Stimulated activated CD4-positive, alpha-beta T cell treated with anti-CD3 and anti-CD28 coated beads, Interleukin-1b, Interleukin-23, amount 100 ng/mL, for 24 hours (primary cell): ENCODE measurements around the gene GRM5.
"Not testable (repeated sequence)": the region's sequence is repeated elsewhere in the genome, so short reads cannot be mapped to it uniquely, and the experiment has no call there.

Source experiments
- DNase-seq, 4 experiments: peaks; one replicate each; pipeline ENCODE4 v3.0.0-alpha.2; 2020; ENCODE audit warnings: low read depth in 4 of 4, low spot score in 1 of 4

Gene GRM5

DNA sequence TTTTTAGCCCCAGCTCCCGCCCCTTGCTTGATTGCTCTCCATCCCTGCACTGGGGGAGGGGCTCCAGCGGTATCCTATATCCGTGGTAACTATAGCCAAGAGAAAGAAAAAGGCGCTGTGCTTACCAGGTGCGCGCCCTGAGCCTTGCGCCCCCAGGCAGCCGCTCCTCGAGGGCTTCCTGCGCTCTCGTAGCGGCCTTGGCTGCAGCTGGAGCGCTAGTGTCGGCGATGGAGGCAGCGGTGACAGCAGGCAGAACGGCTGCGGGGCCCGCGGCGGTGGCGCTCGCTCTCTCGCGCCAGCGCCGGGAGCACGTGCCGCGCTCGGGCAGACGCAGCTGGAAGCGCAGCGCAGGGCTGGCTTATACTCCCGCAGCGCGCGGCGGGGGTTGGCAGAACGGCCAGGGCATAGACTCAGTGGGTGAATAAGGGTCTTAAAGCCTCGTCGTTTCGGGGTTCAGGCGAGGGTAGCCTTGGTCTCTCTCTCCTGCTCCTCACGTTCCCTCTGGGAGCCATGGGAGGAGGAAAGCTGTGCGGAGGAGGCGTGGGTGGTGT is at the start of gene GRM5:
TSS of gene GRM5 (minus strand) at position 332 of the 551 bp plus-strand sequence. CDS start 18,110 bp downstream, outside the sequence.
- not testable (repeated sequence) for DNase-seq

DNA sequence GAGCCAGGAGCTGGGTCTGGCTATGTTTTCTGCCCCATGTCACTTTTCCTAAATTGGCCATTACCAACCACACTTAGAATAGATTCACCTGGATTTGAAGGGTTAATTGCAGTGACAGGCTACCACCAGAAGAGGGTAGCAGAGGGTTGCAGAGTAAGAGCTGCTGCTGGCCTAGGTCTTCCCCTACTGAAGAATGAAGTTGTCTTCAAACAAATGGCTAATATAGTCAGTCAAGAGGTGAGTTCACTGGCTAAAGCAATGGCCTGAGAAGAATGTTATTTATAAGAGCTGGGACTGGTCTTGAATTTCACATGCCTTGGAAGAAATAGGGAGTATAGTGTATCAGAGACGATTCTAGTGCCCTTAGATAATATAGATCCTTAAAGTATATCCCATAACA is 32.2 kb upstream of the GRM5 start:
- DNase-seq: not testable (repeated sequence)

DNA sequence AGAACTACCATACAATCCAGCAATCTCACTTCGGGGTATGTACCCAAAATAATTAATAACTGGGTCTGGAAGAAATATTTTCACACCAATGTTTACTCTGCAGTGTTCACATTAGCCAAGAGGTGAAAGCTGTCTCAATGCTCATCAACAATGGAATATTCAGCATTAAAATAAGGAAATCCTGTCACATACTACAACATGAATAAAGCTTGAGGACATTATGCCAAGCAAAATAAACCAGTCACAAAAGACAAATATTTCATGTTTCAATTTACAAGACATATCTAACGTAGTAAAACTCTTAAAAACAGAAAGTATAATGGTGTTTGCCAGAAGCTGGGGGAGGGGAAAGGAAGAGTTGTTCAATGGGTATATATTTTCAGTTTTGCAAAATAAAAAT is 28.0 kb upstream of the GRM5 start:
- not testable (repeated sequence) for DNase-seq

DNA sequence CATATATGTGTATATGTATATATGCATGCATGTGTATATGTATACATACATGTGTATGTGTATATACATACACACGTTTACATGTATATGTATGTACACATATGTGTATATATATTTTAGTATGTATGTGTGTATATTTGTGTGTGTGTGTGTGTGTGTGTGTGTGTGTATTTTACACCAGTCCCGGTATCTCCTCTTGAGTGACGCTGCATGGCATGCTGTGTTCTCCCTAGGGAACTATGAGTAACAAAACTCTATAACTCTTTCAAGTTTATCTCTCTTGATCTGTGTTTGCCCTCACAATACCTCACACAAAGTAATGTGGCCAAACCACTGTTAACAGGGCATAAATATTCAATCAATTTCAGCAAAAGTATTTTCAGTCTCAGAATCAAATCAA is 19.2 kb upstream of the GRM5 start:
- DNase-seq: not testable (repeated sequence)

DNA sequence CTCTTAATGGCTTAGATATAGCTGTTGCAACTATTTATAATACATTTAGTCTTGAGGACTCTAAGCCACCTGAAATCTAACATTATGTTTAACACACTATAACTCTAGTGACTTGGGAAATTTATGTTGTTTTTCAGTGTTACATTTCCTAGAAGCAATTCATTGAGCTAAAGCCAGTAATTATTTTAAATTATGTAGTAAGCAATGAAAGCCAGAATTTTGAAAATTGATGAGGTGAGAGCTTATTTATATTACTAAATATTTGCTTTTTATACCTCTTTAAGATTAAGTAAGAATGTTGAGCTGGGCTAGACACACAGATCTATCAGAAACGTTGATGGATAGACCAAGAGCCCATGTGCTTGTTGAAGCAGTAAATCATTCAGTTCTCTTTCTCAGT is 5.1 kb upstream of the GRM5 start:
- not testable (repeated sequence) for DNase-seq

- no peak for DNase-seq
Measured at GRCh38 chr11:89067264-89067663, 1.5 kb upstream of the GRM5 start.

DNA sequence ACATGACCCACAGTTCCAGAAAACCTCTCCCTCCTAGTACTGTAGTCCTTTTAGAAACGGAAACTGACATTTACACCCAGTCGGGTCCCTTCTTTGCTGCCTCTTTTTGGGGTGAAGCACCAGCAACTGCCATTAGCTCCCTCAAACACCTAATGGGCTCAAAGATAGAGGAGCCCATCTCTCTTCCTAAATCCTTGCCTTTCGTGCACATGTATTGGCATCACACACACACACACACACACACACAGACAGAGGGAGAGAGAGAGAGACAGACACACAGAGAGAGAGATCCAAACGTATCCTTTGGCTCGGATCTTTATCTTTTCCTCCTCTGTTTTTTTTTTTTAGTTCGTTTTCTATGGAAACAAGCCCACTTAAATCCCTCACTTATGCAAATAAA is 716 bp downstream of the GRM5 start:
- no peak for DNase-seq

DNA sequence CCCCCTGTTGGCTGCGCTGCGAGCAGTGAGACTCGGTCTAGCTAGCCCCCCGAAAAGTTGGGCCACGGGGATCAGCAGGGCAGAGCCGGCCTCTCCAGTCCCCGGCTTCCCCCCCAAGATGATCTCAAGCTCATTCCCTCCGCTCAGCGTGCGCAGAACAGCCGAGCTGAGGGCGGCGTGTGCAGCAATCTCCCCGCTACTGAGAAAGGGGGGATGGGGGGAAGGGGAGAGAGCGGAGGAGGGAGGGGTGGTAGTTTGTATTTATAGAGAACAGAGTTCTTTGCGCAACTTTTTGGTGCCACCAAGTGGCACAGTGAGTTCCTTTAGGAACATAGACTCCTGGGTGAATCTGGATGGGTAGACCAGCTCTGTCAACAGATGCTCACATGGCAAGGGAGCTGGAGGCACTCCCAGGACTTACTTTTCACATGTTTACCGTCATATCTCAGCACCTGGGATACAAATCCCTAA is 2.3 kb downstream of the GRM5 start:
- DNase-seq: not testable (repeated sequence)

- DNase-seq: not testable (repeated sequence)
Measured at GRCh38 chr11:89062771-89063298, 2.9 kb downstream of the GRM5 start.

DNA sequence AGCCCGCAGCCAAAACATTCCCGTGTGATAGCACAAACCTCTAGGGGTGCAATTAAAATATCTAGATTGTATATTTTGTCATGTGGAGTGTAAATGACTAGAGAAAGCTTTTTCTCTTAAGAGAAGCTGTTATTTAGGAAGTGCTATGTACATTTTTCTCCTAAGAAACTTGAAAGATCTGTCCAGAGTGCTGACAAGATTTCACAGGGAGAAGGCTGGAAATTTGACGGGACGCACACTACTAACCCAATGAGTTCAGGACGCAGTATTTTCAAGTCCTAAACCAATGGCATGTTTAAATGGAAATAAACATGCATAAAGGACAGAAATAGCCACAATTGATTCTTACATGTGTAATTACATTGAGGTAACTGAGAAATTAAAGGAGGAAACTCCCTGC is 3.9 kb downstream of the GRM5 start:
- not testable (repeated sequence) for DNase-seq

DNA sequence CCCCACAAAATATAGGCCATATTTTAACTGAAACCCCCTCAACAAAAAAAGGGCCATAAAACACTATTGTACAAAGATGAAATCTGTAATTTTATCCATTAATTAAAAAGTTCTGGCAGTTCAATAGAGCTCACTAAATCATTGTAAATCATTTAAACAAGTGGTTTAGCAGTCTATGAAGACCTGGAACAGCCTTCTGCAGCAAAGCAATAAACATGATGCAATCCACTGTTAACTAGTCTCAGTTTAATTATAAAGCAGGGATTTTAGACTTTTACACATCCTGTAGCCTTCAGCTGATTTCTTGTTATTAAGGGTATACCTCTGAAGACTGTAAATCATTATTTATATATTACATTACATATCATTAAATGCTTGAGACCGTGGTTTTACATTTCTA is 8.4 kb downstream of the GRM5 start:
- not testable (repeated sequence) for DNase-seq

- DNase-seq: no peak
Measured at GRCh38 chr11:89052220-89052619, 13.6 kb downstream of the GRM5 start.

DNA sequence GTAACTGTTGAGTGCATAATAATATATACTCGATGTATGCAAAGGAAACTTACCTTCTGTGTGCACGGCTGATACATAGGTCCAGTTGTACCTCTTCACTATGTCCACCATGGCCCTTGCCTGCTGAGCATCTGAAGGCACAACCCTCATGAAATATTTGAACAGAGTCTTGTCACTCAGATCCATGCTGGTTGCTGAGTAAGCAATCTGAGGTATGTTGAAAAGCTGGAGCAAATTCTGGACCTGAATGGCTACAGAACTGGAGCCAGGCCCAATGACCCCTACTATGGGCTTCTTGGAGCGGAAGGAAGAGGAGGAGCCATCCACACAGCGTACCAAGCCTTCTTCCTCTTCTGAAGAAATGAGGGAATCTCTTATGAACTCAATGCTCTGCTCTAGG is 18.6 kb downstream of the GRM5 start:
- DNase-seq: not testable (repeated sequence)

- DNase-seq: not testable (repeated sequence)
Measured at GRCh38 chr11:89043861-89044588, 21.8 kb downstream of the GRM5 start.

GRCh38 chr11:89029671-89030070 is 36.1 kb downstream of the GRM5 start:
- DNase-seq: not testable (repeated sequence)

GRCh38 chr11:89021339-89021738 is 44.4 kb downstream of the GRM5 start:
- no peak for DNase-seq

- DNase-seq: not testable (repeated sequence)
Measured at GRCh38 chr11:89019827-89020547, 45.8 kb downstream of the GRM5 start.

- DNase-seq: no peak
Measured at GRCh38 chr11:89016214-89016613, 49.6 kb downstream of the GRM5 start.

DNA sequence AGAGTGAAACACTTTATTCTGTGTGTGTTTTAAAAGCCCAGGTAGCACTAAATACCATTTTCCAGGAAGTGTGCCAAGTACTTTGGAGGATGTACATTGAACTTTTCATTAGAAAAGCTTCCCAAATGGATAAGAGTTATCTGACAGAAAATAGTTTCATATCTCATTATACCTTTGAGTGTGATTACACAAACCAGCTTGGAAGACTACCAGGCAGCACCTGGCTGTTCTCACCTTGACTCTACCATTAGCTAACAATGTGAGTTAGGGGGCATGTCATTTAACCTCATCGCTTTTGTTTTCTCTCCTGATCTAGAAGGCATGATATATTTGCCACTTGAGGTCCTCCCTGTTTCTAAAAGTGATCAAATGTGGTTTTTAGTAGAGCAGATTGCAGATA is 50.2 kb downstream of the GRM5 start:
- no peak for DNase-seq

- DNase-seq: not testable (repeated sequence)
Measured at GRCh38 chr11:89000852-89001251, 64.9 kb downstream of the GRM5 start.

DNA sequence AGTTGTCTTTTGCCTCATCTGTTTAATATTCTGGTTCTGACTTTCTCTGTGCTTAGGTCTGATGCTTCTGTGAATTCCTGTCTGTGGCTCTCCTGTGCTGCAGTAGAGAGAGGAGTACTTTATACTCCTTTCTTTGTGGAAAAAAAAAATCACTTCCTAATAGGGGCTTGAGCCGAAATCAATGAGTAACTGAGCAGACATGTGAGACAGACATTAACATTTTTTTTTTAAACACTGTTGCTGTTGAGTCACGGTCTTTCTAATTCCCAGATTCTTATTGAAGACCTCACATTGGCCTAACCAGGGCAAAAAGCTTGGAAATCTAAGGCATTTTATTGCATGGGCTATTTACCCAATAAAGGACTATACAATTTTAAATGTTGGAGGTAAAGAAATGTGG is 86.1 kb downstream of the GRM5 start:
- no peak for DNase-seq

GRCh38 chr11:88978992-88979391 is 86.8 kb downstream of the GRM5 start:
- not testable (repeated sequence) for DNase-seq
